CD4-positive, alpha-beta T cell treated with Interleukin-17A for 4 hours (primary cell): ENCODE results near the gene PLEKHA4.
A peak's percentile ranks its signal among the peaks of the same experiment; 100 is the strongest.
"Not testable (repeated sequence)": the region's sequence is repeated elsewhere in the genome, so short reads cannot be mapped to it uniquely, and the experiment has no call there.

ENCODE experiments used
- DNase-seq: peaks from one replicate; pipeline ENCODE4 v3.0.0-alpha.2; 2020; ENCODE audit warnings: mixed read lengths

Gene PLEKHA4

DNA sequence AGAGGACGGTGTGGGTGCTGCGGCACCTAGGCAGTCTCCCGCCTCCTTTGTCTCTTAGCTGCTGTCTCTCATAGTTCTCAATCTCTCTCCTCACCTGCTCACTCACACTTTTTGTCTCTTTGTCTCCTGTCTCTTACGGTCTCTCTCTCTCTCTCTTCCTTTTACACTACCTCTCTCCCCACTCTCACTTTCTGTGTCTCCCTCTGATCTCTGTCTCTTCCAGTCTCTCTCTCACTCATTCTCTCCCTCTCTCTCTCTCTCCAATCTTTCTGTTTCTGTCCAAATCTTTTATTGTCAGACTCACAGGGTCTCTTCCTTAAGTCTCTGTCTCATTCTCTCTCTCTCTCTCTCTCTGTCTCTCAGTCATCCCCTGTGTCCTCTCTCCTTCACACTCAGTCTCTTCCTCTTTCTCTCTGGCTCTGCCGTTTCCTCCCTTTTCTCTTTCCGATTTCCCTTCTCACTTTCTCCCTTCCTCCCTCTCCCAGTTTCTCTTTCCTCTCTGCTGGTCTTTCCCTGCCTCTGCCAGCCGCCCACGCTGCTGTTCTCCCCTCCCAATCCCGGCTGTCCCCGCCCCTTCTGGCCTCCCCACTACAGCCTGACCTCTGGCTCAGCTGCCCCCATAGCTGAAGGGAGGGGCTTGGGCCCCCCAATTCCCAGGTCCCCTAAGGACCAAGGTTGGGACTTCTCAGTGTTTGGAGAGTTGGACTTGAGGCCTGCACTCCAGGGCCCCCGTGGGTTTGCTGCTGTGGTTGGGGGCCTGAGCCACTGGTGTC is at the start of gene PLEKHA4:
Gene PLEKHA4, minus strand, starts transcription at position 504 of the 773 bp plus-strand sequence. CDS start 997 bp downstream, outside the sequence.
- no peak for DNase-seq

DNA sequence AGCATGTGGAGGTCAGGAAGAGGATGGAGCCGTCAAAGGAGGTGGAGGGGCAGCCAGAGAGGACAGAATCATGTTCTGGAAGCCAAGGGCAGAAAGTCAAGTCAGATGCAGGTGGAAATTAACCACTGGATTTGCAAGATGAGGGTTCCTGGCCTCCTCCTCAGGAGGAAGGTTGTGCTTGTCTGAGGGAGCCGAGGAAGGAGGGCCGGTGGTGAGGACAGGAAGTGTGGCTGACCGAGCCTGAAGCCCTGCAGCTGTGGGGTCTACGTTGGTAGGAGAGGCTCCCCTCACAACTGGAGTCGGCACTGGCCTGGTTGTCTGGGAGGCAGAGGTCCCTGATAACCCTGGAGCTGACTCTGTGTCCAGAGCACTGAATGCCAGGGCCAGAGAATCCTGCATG is 49.7 kb upstream of the PLEKHA4 start:
- DNase-seq: no peak

GRCh38 chr19:48915757-48916156 is 47.3 kb upstream of the PLEKHA4 start:
- DNase-seq: no peak

DNA sequence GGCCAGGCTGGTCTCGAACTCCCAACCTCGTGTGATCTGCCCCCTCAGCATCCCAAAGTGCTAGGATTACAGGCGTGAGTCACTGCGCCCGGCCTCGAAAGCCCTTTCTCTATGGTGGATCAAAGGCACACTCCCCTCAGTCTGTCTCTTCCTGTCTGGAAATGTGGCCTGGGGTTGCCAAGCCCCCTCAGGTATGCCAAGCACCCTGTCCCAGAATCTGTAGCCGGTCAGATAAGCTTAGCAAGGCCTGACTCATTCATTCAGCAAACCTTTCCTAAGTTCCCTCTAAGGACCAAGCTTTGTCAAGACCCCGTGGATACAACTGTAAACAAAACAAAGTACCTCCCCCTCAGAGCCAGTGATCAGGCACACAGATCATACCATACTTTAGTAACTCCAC is 45.8 kb upstream of the PLEKHA4 start:
- no peak for DNase-seq

DNA sequence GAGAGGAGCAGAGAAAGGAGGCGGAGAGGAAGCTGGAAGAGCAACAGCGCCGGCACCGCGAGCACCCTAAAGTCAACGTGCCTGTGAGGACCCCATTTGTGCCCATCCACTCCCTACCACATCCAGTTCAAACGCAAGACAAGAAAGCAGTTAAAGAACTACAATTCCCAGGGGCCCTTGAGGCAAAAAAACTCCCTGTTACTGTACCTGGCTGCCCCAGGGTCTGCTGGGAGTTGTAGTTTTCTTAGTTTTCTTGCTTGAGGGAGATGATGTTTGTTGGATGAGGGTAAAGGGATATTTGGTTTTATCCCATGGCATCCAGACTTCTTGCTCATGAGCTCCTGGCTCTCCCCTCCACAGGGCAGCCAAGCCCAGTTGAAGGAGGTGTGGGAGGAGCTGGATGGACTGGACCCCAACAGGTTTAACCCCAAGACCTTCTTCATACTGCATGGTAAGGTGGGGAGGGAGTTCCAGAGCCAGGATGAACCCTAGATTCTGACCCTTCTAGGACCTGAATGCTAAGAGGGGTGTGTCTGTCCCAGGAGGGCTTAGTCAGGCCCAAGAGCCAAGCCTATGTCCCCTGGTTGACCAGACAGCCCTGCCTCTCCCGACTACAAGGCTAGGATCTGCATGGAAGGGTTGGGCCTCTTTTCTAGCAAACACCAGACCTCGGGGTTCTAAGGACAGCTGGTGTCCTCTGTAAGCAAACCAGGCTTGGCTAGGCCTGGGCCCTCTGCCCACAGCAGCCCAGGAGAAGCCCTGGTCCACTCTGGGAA is 44.9 kb upstream of the PLEKHA4 start:
- peak; percentile 23 for DNase-seq

DNA sequence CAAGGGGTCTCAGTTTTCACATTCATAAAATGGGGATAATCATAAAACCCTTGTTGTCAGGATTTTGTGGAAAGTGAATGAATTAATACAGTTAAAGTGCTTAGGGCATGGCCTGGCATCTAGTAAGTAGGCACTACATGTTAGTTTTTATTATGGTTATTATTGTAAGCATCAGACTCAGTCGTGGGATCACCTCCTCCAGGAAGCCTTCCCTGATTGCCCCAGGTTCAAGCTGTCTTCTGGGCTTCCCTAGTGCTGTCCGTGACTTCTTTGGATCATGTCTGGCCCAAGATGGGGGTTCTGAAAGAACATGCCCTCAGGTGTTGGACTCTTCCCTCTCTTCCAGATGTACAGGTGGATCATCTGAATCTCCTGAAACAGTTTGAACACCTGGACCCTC is 42.4 kb upstream of the PLEKHA4 start:
- DNase-seq: no peak

DNA sequence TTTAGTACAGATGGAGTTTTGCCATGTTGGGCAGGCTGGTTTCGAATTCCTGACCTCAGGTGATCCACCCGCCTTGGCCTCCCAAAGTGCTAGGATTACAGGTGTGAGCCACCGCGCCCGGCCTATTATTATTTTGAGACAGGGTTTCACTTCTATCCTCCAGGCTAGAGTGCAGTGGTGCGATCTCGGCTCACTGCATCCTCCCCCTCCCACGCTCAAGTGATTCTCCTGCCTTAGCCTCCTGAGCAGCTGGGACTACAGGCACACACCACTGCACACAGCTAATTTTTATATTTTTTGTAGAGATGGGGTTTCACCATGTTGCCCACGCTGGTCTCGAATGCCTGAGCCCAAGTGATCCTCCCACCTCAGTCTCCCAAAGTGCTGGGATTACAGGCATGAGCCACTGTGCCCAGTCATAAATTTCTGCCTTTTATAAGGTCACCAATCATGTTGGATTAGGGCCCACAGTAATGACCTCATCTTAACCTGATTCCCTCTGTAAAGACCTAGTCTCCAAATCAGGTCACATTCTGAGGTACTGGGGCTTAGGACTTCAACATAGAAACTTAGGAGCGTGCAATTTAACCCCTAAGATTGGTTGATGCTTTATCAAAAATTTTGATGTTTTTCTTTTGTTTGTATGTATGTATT is 41.1 kb upstream of the PLEKHA4 start:
- not testable (repeated sequence) for DNase-seq

DNA sequence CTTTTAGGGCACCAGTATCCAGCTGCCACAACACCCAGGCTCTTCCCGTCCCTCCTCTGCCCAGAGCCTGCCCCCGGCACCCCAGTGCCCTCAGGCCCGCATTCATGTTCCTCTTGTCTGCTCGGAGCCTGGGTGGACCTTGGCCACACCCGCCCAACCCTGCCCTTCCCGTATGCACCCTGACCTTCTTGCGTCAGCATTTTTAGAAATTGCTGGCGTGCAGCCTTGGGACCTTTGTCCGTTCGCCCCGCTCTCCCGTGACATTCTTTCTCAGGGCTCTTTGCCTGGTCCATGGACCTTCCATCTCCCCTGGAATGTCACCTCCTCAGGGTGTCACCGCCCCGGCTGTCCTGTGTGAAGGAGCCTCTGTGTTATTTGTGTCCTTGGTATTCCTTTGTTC is 39.3 kb upstream of the PLEKHA4 start:
- no peak for DNase-seq

- no peak for DNase-seq
These were observed 37.9 kb upstream of the PLEKHA4 start for GRCh38 chr19:48906324-48906723.

- DNase-seq: no peak
These were observed 37.2 kb upstream of the PLEKHA4 start for GRCh38 chr19:48905664-48906063.

DNA sequence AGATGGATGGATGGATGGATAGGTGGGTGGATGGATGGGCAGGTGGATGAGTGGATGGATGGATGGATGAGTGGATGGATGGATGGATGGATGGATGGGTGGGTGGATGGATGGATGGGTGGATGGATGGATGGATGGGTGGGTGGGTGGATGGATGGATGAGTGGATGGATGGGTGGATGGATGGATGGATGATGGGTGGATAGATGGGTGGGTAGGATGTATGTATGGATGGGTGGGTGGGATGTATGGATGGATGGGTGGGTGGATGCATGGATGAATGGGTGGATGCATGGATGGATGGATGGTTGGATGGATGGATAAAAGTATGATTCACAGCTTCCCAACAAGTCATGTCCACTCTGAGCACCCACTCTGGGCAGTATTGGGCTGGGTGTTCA is 35.4 kb upstream of the PLEKHA4 start:
- not testable (repeated sequence) for DNase-seq

GRCh38 chr19:48902291-48902690 is 33.9 kb upstream of the PLEKHA4 start:
- not testable (repeated sequence) for DNase-seq

- DNase-seq: peak; percentile 34
These were observed 32.3 kb upstream of the PLEKHA4 start for GRCh38 chr19:48900477-48901406.

- DNase-seq: peak; percentile 99
These were observed 31.5 kb upstream of the PLEKHA4 start, which contains the start of gene NUCB1 for GRCh38 chr19:48899781-48900476. Gene NUCB1 (plus strand): TSS chr19:48900312. CDS start chr19:48900797, 485 bp downstream.

- not testable (repeated sequence) for DNase-seq
These were observed 31.0 kb upstream of the PLEKHA4 start for GRCh38 chr19:48899386-48899749.

- no peak for DNase-seq
These were observed 28.8 kb upstream of the PLEKHA4 start for GRCh38 chr19:48897181-48897580.

GRCh38 chr19:48896191-48896720 is 27.8 kb upstream of the PLEKHA4 start:
- peak; percentile 75 for DNase-seq

GRCh38 chr19:48895226-48895625 is 26.8 kb upstream of the PLEKHA4 start:
- no peak for DNase-seq

DNA sequence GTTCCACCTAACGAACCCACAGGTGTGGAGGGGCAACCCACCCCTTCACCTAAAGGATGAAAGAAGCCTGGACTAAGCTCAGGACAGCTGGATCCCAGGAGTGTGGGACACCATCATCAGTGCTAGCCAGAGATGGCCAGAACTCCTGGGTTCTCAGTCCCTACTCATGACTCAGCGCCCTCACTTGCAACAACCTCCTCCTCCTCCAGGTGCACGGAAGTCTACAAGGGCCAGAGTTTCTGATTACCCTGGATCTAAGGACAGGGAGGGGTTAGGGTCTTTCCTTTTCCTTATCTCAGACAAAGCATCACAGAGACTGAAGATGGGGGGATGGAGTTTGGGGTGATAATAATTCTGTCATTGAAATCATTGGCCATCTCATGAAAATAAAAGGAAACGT is 22.1 kb upstream of the PLEKHA4 start:
- no peak for DNase-seq

GRCh38 chr19:48889496-48889895 is 21.1 kb upstream of the PLEKHA4 start:
- not testable (repeated sequence) for DNase-seq

DNA sequence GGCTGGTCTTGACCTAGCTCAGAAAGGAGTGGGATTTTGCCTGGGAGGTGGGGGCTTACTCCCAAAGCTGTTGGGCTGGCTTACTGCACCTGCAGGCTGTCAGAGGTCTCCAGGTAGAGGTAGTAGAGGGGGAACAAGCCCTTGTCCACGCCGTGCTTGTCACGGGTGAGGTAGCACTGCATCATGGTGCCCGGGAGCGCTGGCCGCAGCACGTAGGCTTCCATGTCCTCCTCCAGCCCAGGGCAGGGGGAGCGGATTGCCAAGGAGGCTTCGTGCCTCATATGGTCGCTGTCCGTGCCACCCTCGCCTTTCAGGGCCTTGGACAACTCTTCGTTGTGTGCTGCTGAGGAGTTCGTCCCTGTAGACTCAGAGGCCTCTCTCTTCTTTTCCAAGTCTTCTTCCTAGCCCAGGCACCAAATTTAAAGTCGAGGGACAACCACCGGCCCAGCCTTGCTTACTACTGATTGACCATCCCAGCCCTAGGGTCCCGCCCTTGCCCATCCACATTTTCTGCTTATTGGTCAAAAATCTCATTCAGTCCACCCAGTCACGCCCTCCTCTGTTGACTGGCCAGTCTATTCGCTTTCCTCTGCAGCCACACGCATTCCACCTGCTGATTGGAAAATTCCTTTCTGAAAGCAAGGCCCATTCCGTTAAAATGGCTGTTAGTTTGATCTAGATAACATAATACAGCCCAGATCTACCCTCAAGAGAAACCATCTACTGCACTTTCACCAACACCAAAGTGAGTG is 19.6 kb upstream of the PLEKHA4 start:
- DNase-seq: no peak
